Prostate gland (tissue), 1 donor: ENCODE results near the gene SPR.

Source experiments
- POLR2A ChIP-seq: fragments of 450-650 bp; IDR thresholded peaks from one replicate; pipeline ENCODE4 v1.6.1; 2016; ENCODE audit warnings: antibody characterized with exemption, mild to moderate bottlenecking
- POLR2AphosphoS5 ChIP-seq: sonication (generic); formaldehyde crosslinking; IDR thresholded peaks from one replicate; pipeline ENCODE4 v1.6.1; 2017; ENCODE audit warnings: antibody characterized with exemption

GRCh38 chr2:72920318-72921087 lies 33.3 kb downstream of the SPR start:
- TF ChIP-seq POLR2A (no peak), POLR2AphosphoS5 (no peak)
